ENCODE data around the gene KIAA0753. TPM values are rescaled to one million over a fixed set of nuclear protein-coding genes. Genes with fewer than 3 reads are reported as not detected.

The KIAA0753 gene
- polyA plus RNA-seq, 1 donor (not counting 4 experiments of a cell fraction or from before 2014, with no cell fraction given): 11.6 TPM

- Histone ChIP-seq H3K4me3 (ENCODE audit: control insufficient read depth in 2 of 3, extremely low read depth in 1 of 3, insufficient read depth in 2 of 3, low read depth in 1 of 3, low read length in 3 of 3) (peak within 1 kb of the TSS; percentile 80 to 97 (median 90)), H3K36me3 (ENCODE audit: control insufficient read depth in 2 of 2, extremely low read depth in 1 of 2, insufficient read depth in 2 of 2, low read length in 2 of 2) (peaks cover 9 to 10% of the 10 kb centered on the region in 2 experiments), H3K27ac (ENCODE audit: control insufficient read depth, insufficient read depth, low read length) (peak within 1 kb of the TSS; percentile 92), H3K4me1 (ENCODE audit: control insufficient read depth, extremely low read depth, insufficient read depth, low read length) (peaks cover 48% of the 10 kb centered on the region), H3K9me3 (ENCODE audit: control insufficient read depth, low read depth, low read length) (no peaks in the 10 kb centered on the region), H3K79me2 (ENCODE audit: control insufficient read depth, insufficient read depth, low read length) (peaks cover 42% of the 10 kb centered on the region), H3K4me2 (ENCODE audit: control insufficient read depth, extremely low read depth, insufficient read depth, low read depth, low read length) (peak within 1 kb of the TSS; percentile 63), H3K9me1 (ENCODE audit: control insufficient read depth, extremely low read depth, insufficient read depth, low read length) (no peaks in the 10 kb centered on the region), H3K27me3 (ENCODE audit: control insufficient read depth, extremely low read depth, insufficient read depth, low read length) (no peaks in the 10 kb centered on the region), H2AFZ (ENCODE audit: control insufficient read depth, low read length) (peak within 1 kb of the TSS; percentile 88), H4K20me1 (ENCODE audit: control insufficient read depth, extremely low read depth, insufficient read depth, low read length) (no peaks in the 10 kb centered on the region), H3K9ac (ENCODE audit: control insufficient read depth, extremely low read depth, insufficient read depth, low read length) (peak within 1 kb of the TSS; percentile 96)
- peak; percentile 69 for FAIRE-seq
- DNase-seq (ENCODE audit: low read depth, low spot score): no peak
- dilution Hi-C loops (cut with MboI; ENCODE audit: extremely low pct_ligation_motif_present, low sequenced_read_pairs): no loop called here
- TF ChIP-seq EZH2 (IDR thresholded peaks at IDR 0.05; ENCODE audit: low read length): no peak
- TF ChIP-seq, protein P1, sequence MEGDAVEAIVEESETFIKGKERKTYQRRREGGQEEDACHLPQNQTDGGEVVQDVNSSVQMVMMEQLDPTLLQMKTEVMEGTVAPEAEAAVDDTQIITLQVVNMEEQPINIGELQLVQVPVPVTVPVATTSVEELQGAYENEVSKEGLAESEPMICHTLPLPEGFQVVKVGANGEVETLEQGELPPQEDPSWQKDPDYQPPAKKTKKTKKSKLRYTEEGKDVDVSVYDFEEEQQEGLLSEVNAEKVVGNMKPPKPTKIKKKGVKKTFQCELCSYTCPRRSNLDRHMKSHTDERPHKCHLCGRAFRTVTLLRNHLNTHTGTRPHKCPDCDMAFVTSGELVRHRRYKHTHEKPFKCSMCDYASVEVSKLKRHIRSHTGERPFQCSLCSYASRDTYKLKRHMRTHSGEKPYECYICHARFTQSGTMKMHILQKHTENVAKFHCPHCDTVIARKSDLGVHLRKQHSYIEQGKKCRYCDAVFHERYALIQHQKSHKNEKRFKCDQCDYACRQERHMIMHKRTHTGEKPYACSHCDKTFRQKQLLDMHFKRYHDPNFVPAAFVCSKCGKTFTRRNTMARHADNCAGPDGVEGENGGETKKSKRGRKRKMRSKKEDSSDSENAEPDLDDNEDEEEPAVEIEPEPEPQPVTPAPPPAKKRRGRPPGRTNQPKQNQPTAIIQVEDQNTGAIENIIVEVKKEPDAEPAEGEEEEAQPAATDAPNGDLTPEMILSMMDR (optimal IDR thresholded peaks at IDR 0.05 in 1 of 3, IDR thresholded peaks at IDR 0.05 in 1 of 3, conservative IDR thresholded peaks at IDR 0.05 in 1 of 3; ENCODE audit: extremely low read depth in 1 of 3, insufficient read depth in 2 of 3, low read length in 3 of 3): no peak
Observed at GRCh38 chr17:6651354-6651918, 10.9 kb upstream of the KIAA0753 start, which contains the start of the genes C17orf100 and MED31. Gene C17orf100 (plus strand): TSS chr17:6651762. CDS start chr17:6651914, 152 bp downstream. Gene MED31 (minus strand): TSS chr17:6651605. CDS start chr17:6651528, 77 bp downstream.

DNA sequence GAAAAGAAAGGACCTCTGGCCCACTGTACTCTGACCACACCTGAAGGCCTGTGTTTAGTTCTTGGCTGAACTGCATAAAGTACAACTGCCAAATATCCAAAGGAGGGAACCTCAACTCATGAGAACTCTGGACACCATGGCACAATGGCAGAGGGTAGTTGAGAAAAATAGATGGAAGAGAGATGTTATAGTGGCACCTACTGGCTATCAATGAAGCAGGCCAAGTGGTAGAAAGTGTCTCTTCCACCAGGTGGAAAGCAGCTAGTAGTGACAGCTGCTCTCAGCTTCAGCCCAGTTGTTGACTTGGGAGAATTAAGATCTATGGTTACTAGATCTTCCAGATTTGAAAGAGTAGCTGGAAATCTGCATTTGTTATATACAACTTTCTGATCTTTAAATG, 7.7 kb upstream of the KIAA0753 start:
- Histone ChIP-seq H3K79me2 (ENCODE audit: control insufficient read depth, insufficient read depth, low read length) (peaks cover 62% of the 10 kb centered on the region), H2AFZ (ENCODE audit: control insufficient read depth, low read length) (no peak overlapping the region), H3K4me3 (ENCODE audit: control insufficient read depth in 2 of 3, extremely low read depth in 1 of 3, insufficient read depth in 2 of 3, low read depth in 1 of 3, low read length in 3 of 3) (no peak overlapping the region), H3K9ac (ENCODE audit: control insufficient read depth, extremely low read depth, insufficient read depth, low read length) (no peak overlapping the region), H3K27me3 (ENCODE audit: control insufficient read depth, extremely low read depth, insufficient read depth, low read length) (no peaks in the 10 kb centered on the region), H3K4me2 (ENCODE audit: control insufficient read depth, extremely low read depth, insufficient read depth, low read depth, low read length) (no peak overlapping the region), H3K9me1 (ENCODE audit: control insufficient read depth, extremely low read depth, insufficient read depth, low read length) (no peaks in the 10 kb centered on the region), H3K27ac (ENCODE audit: control insufficient read depth, insufficient read depth, low read length) (no peak overlapping the region), H3K9me3 (ENCODE audit: control insufficient read depth, low read depth, low read length) (no peaks in the 10 kb centered on the region), H3K4me1 (ENCODE audit: control insufficient read depth, extremely low read depth, insufficient read depth, low read length) (peaks cover 46% of the 10 kb centered on the region), H4K20me1 (ENCODE audit: control insufficient read depth, extremely low read depth, insufficient read depth, low read length) (no peaks in the 10 kb centered on the region), H3K36me3 (ENCODE audit: control insufficient read depth in 2 of 2, extremely low read depth in 1 of 2, insufficient read depth in 2 of 2, low read length in 2 of 2) (peaks cover 10 to 26% of the 10 kb centered on the region in 2 experiments)
- dilution Hi-C loops (cut with MboI; ENCODE audit: extremely low pct_ligation_motif_present, low sequenced_read_pairs): no loop called here
- DNase-seq (ENCODE audit: low read depth, low spot score) (no peak), FAIRE-seq (peak; percentile 49)
- TF ChIP-seq, protein P1 (optimal IDR thresholded peaks at IDR 0.05 in 1 of 3, IDR thresholded peaks at IDR 0.05 in 1 of 3, conservative IDR thresholded peaks at IDR 0.05 in 1 of 3; ENCODE audit: extremely low read depth in 1 of 3, insufficient read depth in 2 of 3, low read length in 3 of 3): peak; percentile 60 to 78 (median 72)
- TF ChIP-seq EZH2 (IDR thresholded peaks at IDR 0.05; ENCODE audit: low read length): no peak
